Osteoblast (primary cell): ENCODE data around the gene GTSE1. TPM values are rescaled to one million over a fixed set of nuclear protein-coding genes. Genes with fewer than 3 reads are reported as not detected.

Source experiments
- DNase-seq: peaks from one replicate; pipeline ENCODE4 v3.0.0; 2011; ENCODE audit warnings: low spot score, mixed read lengths; ENCODE audit not compliant: insufficient read length; ENCODE audit errors: missing footprints
- H2AFZ ChIP-seq: 2 replicates; pipeline ENCODE4 v1.6.0; 2011; ENCODE audit warnings: mild to moderate bottlenecking, low read length
- H3K27ac ChIP-seq: 2 replicates; pipeline ENCODE4 v1.5.1; 2011; ENCODE audit warnings: mild to moderate bottlenecking, low read depth, low read length, moderate library complexity
- H3K27me3 ChIP-seq: 2 replicates; pipeline ENCODE4 v1.6.0; 2012; ENCODE audit warnings: mild to moderate bottlenecking, control low read depth, inconsistent platforms, low read length, moderate library complexity; ENCODE audit not compliant: insufficient read depth
- H3K36me3 ChIP-seq: 2 replicates; pipeline ENCODE4 v1.5.1; 2011; ENCODE audit warnings: mild to moderate bottlenecking, low read length, control low read depth, moderate library complexity; ENCODE audit not compliant: insufficient read depth
- H3K4me1 ChIP-seq: 2 replicates; pipeline ENCODE4 v1.5.1; 2011; ENCODE audit warnings: mild to moderate bottlenecking, low read length, control low read depth, moderate library complexity; ENCODE audit not compliant: insufficient read depth
- H3K4me2 ChIP-seq: 2 replicates; pipeline ENCODE4 v1.6.0; 2011; ENCODE audit warnings: mild to moderate bottlenecking, low read length; ENCODE audit not compliant: insufficient read depth
- H3K4me3 ChIP-seq: fragments of 200-600 bp; sonication (generic); 3 replicates; pipeline ENCODE4 v1.5.1; 2012; ENCODE audit warnings: mild to moderate bottlenecking, low read length, inconsistent platforms; ENCODE audit not compliant: insufficient read depth
- H3K79me2 ChIP-seq: 2 replicates; pipeline ENCODE4 v1.6.0; 2012; ENCODE audit warnings: mild to moderate bottlenecking, low read length, control low read depth, inconsistent platforms; ENCODE audit not compliant: insufficient read depth
- H3K9me3 ChIP-seq: 2 replicates; pipeline ENCODE4 v1.5.1; 2011; ENCODE audit warnings: low read depth, low read length, control low read depth
- H4K20me1 ChIP-seq: 2 replicates; pipeline ENCODE4 v1.6.0; 2012; ENCODE audit warnings: mild to moderate bottlenecking, low read length, control low read depth; ENCODE audit not compliant: insufficient read depth
- CTCF ChIP-seq: IDR thresholded peaks from 2 replicates; pipeline ENCODE4 v1.5.1; 2011; ENCODE audit warnings: mild to moderate bottlenecking, low read depth, low read length, moderate library complexity; ENCODE audit errors: extremely low read depth
- total RNA-seq: library from RNA; depleted of rRNA; stranded (reverse); fragments of >200 nt; gene quantifications from 2 replicates; pipeline ENCODE4 v1.2.3, GENCODE V29; 2012

The GTSE1 gene
- total RNA-seq, 1 donor, result 1.8 TPM

DNA sequence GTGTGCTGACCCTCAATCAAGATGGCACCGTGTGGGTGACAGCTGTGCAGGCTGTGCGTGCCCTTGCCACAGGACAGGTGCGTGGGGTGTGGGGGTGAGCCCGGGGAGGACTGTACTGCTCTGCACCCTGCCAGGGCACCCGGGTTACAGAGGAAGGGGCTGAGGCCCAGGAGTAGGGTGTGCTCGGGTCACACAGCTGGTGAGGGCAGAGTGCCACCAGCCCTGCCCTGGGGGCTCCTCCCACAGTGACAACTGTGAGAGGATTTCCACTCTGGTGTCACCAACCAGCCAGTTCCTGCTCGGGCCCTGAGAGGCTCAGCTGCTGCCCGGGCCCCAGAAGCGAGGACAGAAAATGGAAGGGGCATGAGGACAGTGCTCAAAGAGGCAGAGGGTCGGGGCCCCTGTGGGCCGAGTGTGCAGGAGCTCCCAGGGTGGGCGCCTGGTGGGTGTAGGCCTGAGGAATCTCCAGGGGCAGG, 59.4 kb downstream of the GTSE1 start:
- H3K4me3 ChIP-seq, result no peak overlapping the region
- no peaks in the 10 kb centered on the region for H3K9me3 ChIP-seq
- DNase-seq, result no peak
- TF ChIP-seq CTCF, result no peak
- H3K27ac ChIP-seq, result no peak overlapping the region
- H3K4me1 ChIP-seq, result no peaks in the 10 kb centered on the region
- no peaks in the 10 kb centered on the region for H3K27me3 ChIP-seq
- no peaks in the 10 kb centered on the region for H3K79me2 ChIP-seq
- peaks cover 28% of the 10 kb centered on the region for H3K36me3 ChIP-seq
- H4K20me1 ChIP-seq, result peaks cover 30% of the 10 kb centered on the region
- H2AFZ ChIP-seq, result no peak overlapping the region
- no peak overlapping the region for H3K4me2 ChIP-seq

- no peaks in the 10 kb centered on the region for H3K9me3 ChIP-seq
- no peaks in the 10 kb centered on the region for H3K79me2 ChIP-seq
- H3K4me1 ChIP-seq, result no peaks in the 10 kb centered on the region
- H3K27ac ChIP-seq, result no peak overlapping the region
- H4K20me1 ChIP-seq, result peaks cover 30% of the 10 kb centered on the region
- no peak for DNase-seq
- H3K27me3 ChIP-seq, result peaks cover 6% of the 10 kb centered on the region
- TF ChIP-seq CTCF, result no peak
- H3K4me2 ChIP-seq, result no peak overlapping the region
- no peak overlapping the region for H3K4me3 ChIP-seq
- peaks cover 26% of the 10 kb centered on the region for H3K36me3 ChIP-seq
- H2AFZ ChIP-seq, result no peak overlapping the region
These were observed 60.1 kb downstream of the GTSE1 start for GRCh38 chr22:46356496-46357480.

GRCh38 chr22:46357711-46358520, 61.2 kb downstream of the GTSE1 start:
- H3K9me3 ChIP-seq, result no peaks in the 10 kb centered on the region

More at GRCh38 chr22:46357711-46358520, 61.2 kb downstream of the GTSE1 start:
- no peak for DNase-seq
- no peak for TF ChIP-seq CTCF
- Histone ChIP-seq H4K20me1 (peaks cover 25% of the 10 kb centered on the region), H3K27me3 (peaks cover 7% of the 10 kb centered on the region), H3K27ac (no peak overlapping the region), H3K79me2 (no peaks in the 10 kb centered on the region), H3K36me3 (peaks cover 15% of the 10 kb centered on the region), H3K4me1 (no peaks in the 10 kb centered on the region), H2AFZ (no peak overlapping the region), H3K4me2 (no peak overlapping the region), H3K4me3 (no peak overlapping the region)
